Stimulated activated naive CD8-positive, alpha-beta T cell treated with anti-CD3 and anti-CD28 coated beads, Interleukin-15, amount 100 ng/mL, for 72 hours (primary cell): ENCODE results near the gene OR8K3.

Experiments used
- ATAC-seq: fragments of 150-1000 bp; cut with Tn5 transposase; 2 replicates; pipeline ENCODE4 v1.10.0; 2021; ENCODE audit warnings: mild to moderate bottlenecking, moderate library complexity
- DNase-seq, 2 donors: peaks; one replicate each; pipeline ENCODE4 v3.0.0; 2021 to 2022
- H3K27ac Mint-ChIP-seq, 2 donors: one replicate each; pipeline ENCODE4 v1.8.0; 2022; ENCODE audit warnings: mild to moderate bottlenecking in 2 of 2, mixed read lengths in 2 of 2, moderate library complexity in 2 of 2
- H3K27me3 Mint-ChIP-seq: one replicate; pipeline ENCODE4 v1.8.0; 2022; ENCODE audit warnings: mixed read lengths
- H3K4me1 Mint-ChIP-seq: one replicate; pipeline ENCODE4 v1.8.0; 2022; ENCODE audit warnings: mild to moderate bottlenecking, mixed read lengths
- H3K4me3 Mint-ChIP-seq, 2 donors: one replicate each; pipeline ENCODE4 v1.8.0; 2022; ENCODE audit warnings: mild to moderate bottlenecking in 2 of 2, mixed read lengths in 2 of 2, moderate library complexity in 1 of 2
- H3K9me3 Mint-ChIP-seq, 2 donors: one replicate each; pipeline ENCODE4 v1.8.0; 2022; ENCODE audit warnings: mixed read lengths in 2 of 2

Gene OR8K3

GRCh38 chr11:56314844-56315243, at the start of gene OR8K3:
Gene OR8K3 (plus strand): TSS chr11:56315144. CDS start chr11:56318307, 3,163 bp downstream.
- no peak for ATAC-seq
- no peak within 1 kb of the TSS for H3K4me3 Mint-ChIP-seq
- H3K4me1 Mint-ChIP-seq: no peaks in the 10 kb centered on the region
- DNase-seq: no peak
- H3K27me3 Mint-ChIP-seq: no peaks in the 10 kb centered on the region
- no peak within 1 kb of the TSS for H3K27ac Mint-ChIP-seq
- peaks cover 0 to 5% of the 10 kb centered on the region in 2 donors for H3K9me3 Mint-ChIP-seq

- no peak overlapping the region for H3K4me3 Mint-ChIP-seq
- H3K27ac Mint-ChIP-seq: no peak overlapping the region
- no peak for ATAC-seq
- H3K9me3 Mint-ChIP-seq: peaks cover 19 to 24% of the 10 kb centered on the region in 2 donors
- no peak for DNase-seq
- H3K27me3 Mint-ChIP-seq: no peaks in the 10 kb centered on the region
- H3K4me1 Mint-ChIP-seq: no peaks in the 10 kb centered on the region
These were observed 43.9 kb upstream of the OR8K3 start for GRCh38 chr11:56271092-56271491.

GRCh38 chr11:56273854-56274253, 41.1 kb upstream of the OR8K3 start, which contains the start of gene OR5T1:
Gene OR5T1 (plus strand): TSS chr11:56274154. CDS start chr11:56275639, 1,485 bp downstream.
- Mint-ChIP-seq H3K4me1 (no peaks in the 10 kb centered on the region), H3K4me3 (no peak within 1 kb of the TSS), H3K9me3 (peaks cover 9 to 20% of the 10 kb centered on the region in 2 donors), H3K27me3 (no peaks in the 10 kb centered on the region), H3K27ac (no peak within 1 kb of the TSS)
- DNase-seq (no peak), ATAC-seq (no peak)

GRCh38 chr11:56292154-56292553, 22.8 kb upstream of the OR8K3 start, which contains the start of gene OR8H1:
Gene OR8H1 (minus strand): TSS chr11:56292254. CDS start chr11:56291062, 1,192 bp downstream.
- H3K27me3 Mint-ChIP-seq: no peaks in the 10 kb centered on the region
- H3K4me1 Mint-ChIP-seq: no peaks in the 10 kb centered on the region
- no peak within 1 kb of the TSS for H3K27ac Mint-ChIP-seq
- H3K4me3 Mint-ChIP-seq: no peak within 1 kb of the TSS
- H3K9me3 Mint-ChIP-seq: peaks cover 13 to 16% of the 10 kb centered on the region in 2 donors
- no peak for DNase-seq
- ATAC-seq: no peak

- Mint-ChIP-seq H3K4me1 (no peaks in the 10 kb centered on the region), H3K9me3 (peaks cover 7% of the 10 kb centered on the region in 2 donors), H3K27ac (no peak overlapping the region), H3K27me3 (no peaks in the 10 kb centered on the region), H3K4me3 (no peak overlapping the region)
- ATAC-seq (no peak), DNase-seq (no peak)
These were observed 18.0 kb upstream of the OR8K3 start for GRCh38 chr11:56296898-56297297.

- Mint-ChIP-seq H3K27ac (no peak overlapping the region), H3K4me3 (no peak overlapping the region), H3K27me3 (no peaks in the 10 kb centered on the region), H3K9me3 (peaks cover 18 to 37% of the 10 kb centered on the region in 2 donors), H3K4me1 (no peaks in the 10 kb centered on the region)
- ATAC-seq (no peak), DNase-seq (no peak)
These were observed 7.1 kb upstream of the OR8K3 start for GRCh38 chr11:56307836-56308235.

GRCh38 chr11:56331861-56332491, 17.0 kb downstream of the OR8K3 start:
- Mint-ChIP-seq H3K4me1 (no peaks in the 10 kb centered on the region), H3K4me3 (no peak overlapping the region), H3K27ac (no peak overlapping the region), H3K9me3 (peaks cover 4 to 9% of the 10 kb centered on the region in 2 donors), H3K27me3 (no peaks in the 10 kb centered on the region)
- DNase-seq (no peak), ATAC-seq (no peak)

- H3K4me3 Mint-ChIP-seq: no peak overlapping the region
- no peaks in the 10 kb centered on the region for H3K4me1 Mint-ChIP-seq
- DNase-seq (no peak), ATAC-seq (no peak)
- H3K27ac Mint-ChIP-seq: no peak overlapping the region
- H3K27me3 Mint-ChIP-seq: no peaks in the 10 kb centered on the region
- peaks cover 4 to 9% of the 10 kb centered on the region in 2 donors for H3K9me3 Mint-ChIP-seq
These were observed 18.2 kb downstream of the OR8K3 start for GRCh38 chr11:56333156-56333555.

GRCh38 chr11:56340289-56340688, 25.3 kb downstream of the OR8K3 start:
- DNase-seq (no peak), ATAC-seq (no peak)
- Mint-ChIP-seq H3K27ac (no peak overlapping the region), H3K27me3 (no peaks in the 10 kb centered on the region), H3K4me1 (no peaks in the 10 kb centered on the region), H3K9me3 (peaks cover 8 to 15% of the 10 kb centered on the region in 2 donors), H3K4me3 (no peak overlapping the region)

GRCh38 chr11:56345739-56346138, 30.8 kb downstream of the OR8K3 start, which contains the start of gene OR8K1:
Gene OR8K1 (plus strand): TSS chr11:56346039. CDS start chr11:56346039, 0 bp downstream.
- no peak for ATAC-seq

GRCh38 chr11:56353991-56354390, 39.0 kb downstream of the OR8K3 start, which contains the start of gene OR8J1:
Gene OR8J1 (plus strand): TSS chr11:56354291. CDS start chr11:56360247, 5,956 bp downstream.
- Mint-ChIP-seq H3K9me3 (peaks cover 0 to 8% of the 10 kb centered on the region in 2 donors), H3K4me3 (no peak within 1 kb of the TSS)

More at GRCh38 chr11:56345739-56346138, 30.8 kb downstream of the OR8K3 start, which contains the start of gene OR8K1:
- no peak for DNase-seq
- no peak within 1 kb of the TSS for H3K4me3 Mint-ChIP-seq
- no peaks in the 10 kb centered on the region for H3K4me1 Mint-ChIP-seq
- H3K27ac Mint-ChIP-seq: peak within 1 kb of the TSS in 1 of 2 donors; percentile 65
- H3K27me3 Mint-ChIP-seq: no peaks in the 10 kb centered on the region
- peaks cover 17 to 18% of the 10 kb centered on the region in 2 donors for H3K9me3 Mint-ChIP-seq

More at GRCh38 chr11:56353991-56354390, 39.0 kb downstream of the OR8K3 start, which contains the start of gene OR8J1:
- no peaks in the 10 kb centered on the region for H3K27me3 Mint-ChIP-seq
- no peak within 1 kb of the TSS for H3K27ac Mint-ChIP-seq
- H3K4me1 Mint-ChIP-seq: no peaks in the 10 kb centered on the region
- DNase-seq (no peak), ATAC-seq (no peak)
